Measurements from ENCODE around the gene SNX21. TPM values are rescaled to one million over a fixed set of nuclear protein-coding genes. Genes with fewer than 3 reads are reported as not detected.

SNX21 gene
- total and polyA plus RNA-seq, 12 donors: 35.1 to 183 (median 73.8) TPM

- Histone ChIP-seq H3K4me1 (replicated peaks in 1 of 2) (peaks cover 8 to 11% of the 10 kb centered on the region in 2 donors), H3K36me3 (replicated peaks in 1 of 2) (peaks cover 0 to 63% of the 10 kb centered on the region in 2 donors), H3K27me3 (no peaks in the 10 kb centered on the region), H3K27ac (no peak overlapping the region), H3K4me3 (no peak overlapping the region), H3K9me3 (replicated peaks in 1 of 3) (no peaks in the 10 kb centered on the region)
- DNase-seq: no peak
- TF ChIP-seq CTCF (IDR thresholded peaks at IDR 0.05) (no peak), POLR2A (IDR thresholded peaks at IDR 0.05) (no peak)
- 89 to 93% (median 92%) methylated on average over 8 of the region's 8 CpGs for WGBS, 4 donors
- intact Hi-C loops (cut with DNase I): no loop called here
Observed at GRCh38 chr20:45810191-45810970, 23.2 kb upstream of the SNX21 start.

GRCh38 chr20:45812157-45813005 lies 21.2 kb upstream of the SNX21 start, which contains the start of gene UBE2C:
UBE2C (plus strand) TSS chr20:45812644; CDS start chr20:45812696, 52 bp downstream.
- H3K4me3 ChIP-seq: peak within 1 kb of the TSS in 2 of 4 donors; percentile 12 to 57
- intact Hi-C loops (cut with DNase I): no loop called here
- H3K4me1 ChIP-seq (replicated peaks in 1 of 2): peaks cover 8 to 11% of the 10 kb centered on the region in 2 donors
- DNase-seq: peak; percentile 98 to 100 (median 99)
- no peaks in the 10 kb centered on the region for H3K27me3 ChIP-seq
- TF ChIP-seq CTCF (IDR thresholded peaks at IDR 0.05): no peak
- peak in 1 of 2 donors; percentile 29 for TF ChIP-seq POLR2A (IDR thresholded peaks at IDR 0.05)
- peak within 1 kb of the TSS in 3 of 5 donors; percentile 41 to 62 (median 56) for H3K27ac ChIP-seq
- no peaks in the 10 kb centered on the region for H3K9me3 ChIP-seq (replicated peaks in 1 of 3)
- peaks cover 0 to 43% of the 10 kb centered on the region in 2 donors for H3K36me3 ChIP-seq (replicated peaks in 1 of 2)
- 1 to 3% (median 2%) methylated on average over 31 to 65 of the region's 65 CpGs for WGBS, 4 donors

- Histone ChIP-seq H3K27ac (no peak overlapping the region), H3K4me3 (peak overlapping the region in 1 of 4 donors; percentile 57), H3K4me1 (replicated peaks in 1 of 2) (peaks cover 8 to 11% of the 10 kb centered on the region in 2 donors), H3K9me3 (replicated peaks in 1 of 3) (no peaks in the 10 kb centered on the region), H3K27me3 (no peaks in the 10 kb centered on the region), H3K36me3 (replicated peaks in 1 of 2) (peaks cover 0 to 37% of the 10 kb centered on the region in 2 donors)
- TF ChIP-seq POLR2A (IDR thresholded peaks at IDR 0.05): no peak
- no peak for TF ChIP-seq CTCF (IDR thresholded peaks at IDR 0.05)
- no peak for DNase-seq
- intact Hi-C loops (cut with DNase I): no loop called here
- WGBS, 4 donors: 6 to 15% (median 7%) methylated on average over 10 to 11 of the region's 11 CpGs
Observed at GRCh38 chr20:45813006-45813340, 20.6 kb upstream of the SNX21 start.

GRCh38 chr20:45813489-45813888 lies 20.1 kb upstream of the SNX21 start:
- DNase-seq: no peak
- intact Hi-C loops (cut with DNase I): no loop called here
- Histone ChIP-seq H3K4me1 (replicated peaks in 1 of 2) (peaks cover 8 to 11% of the 10 kb centered on the region in 2 donors), H3K27me3 (no peaks in the 10 kb centered on the region), H3K4me3 (no peak overlapping the region), H3K27ac (no peak overlapping the region), H3K36me3 (replicated peaks in 1 of 2) (peaks cover 0 to 32% of the 10 kb centered on the region in 2 donors), H3K9me3 (replicated peaks in 1 of 3) (no peaks in the 10 kb centered on the region)
- WGBS, 4 donors: 65 to 72% (median 67%) methylated on average over 7 of the region's 7 CpGs
- TF ChIP-seq POLR2A (IDR thresholded peaks at IDR 0.05) (no peak), CTCF (IDR thresholded peaks at IDR 0.05) (no peak)
